ENCODE data around the gene MAP3K13.
"Not testable (repeated sequence)": the region's sequence is repeated elsewhere in the genome, so short reads cannot be mapped to it uniquely, and the experiment has no call there.

Gene MAP3K13

GRCh38 chr3:185342459-185343174, 20.3 kb upstream of the MAP3K13 start:
- DNase-seq, result no peak

- no peak for DNase-seq
Measured at GRCh38 chr3:185347399-185347798, 15.5 kb upstream of the MAP3K13 start.

- no peak for DNase-seq
Measured at GRCh38 chr3:185350841-185351240, 12.1 kb upstream of the MAP3K13 start.

GRCh38 chr3:185351396-185351795, 11.5 kb upstream of the MAP3K13 start:
- no peak for DNase-seq

GRCh38 chr3:185353225-185353624, 9.7 kb upstream of the MAP3K13 start:
- DNase-seq, result peak; percentile 11

GRCh38 chr3:185353823-185354614, 8.9 kb upstream of the MAP3K13 start:
- DNase-seq, result peak; percentile 96

- peak; percentile 30 for DNase-seq
Measured at GRCh38 chr3:185356499-185356898, 6.4 kb upstream of the MAP3K13 start.

GRCh38 chr3:185361920-185362319, 1.0 kb upstream of the MAP3K13 start:
- no peak for DNase-seq

GRCh38 chr3:185363662-185364203, 797 bp downstream of the MAP3K13 start:
- DNase-seq, result peak; percentile 90

GRCh38 chr3:185365291-185366073, 2.5 kb downstream of the MAP3K13 start:
- peak; percentile 49 for DNase-seq

- no peak for DNase-seq
Measured at GRCh38 chr3:185366074-185366335, 3.1 kb downstream of the MAP3K13 start.

- DNase-seq, result peak; percentile 54
Measured at GRCh38 chr3:185366913-185367312, 4.0 kb downstream of the MAP3K13 start.

- DNase-seq, result peak; percentile 92
Measured at GRCh38 chr3:185370349-185370748, 7.4 kb downstream of the MAP3K13 start.

- peak; percentile 77 for DNase-seq
Measured at GRCh38 chr3:185371306-185372074, 8.6 kb downstream of the MAP3K13 start.

- DNase-seq, result no peak
Measured at GRCh38 chr3:185381320-185382058, 18.6 kb downstream of the MAP3K13 start.

- no peak for DNase-seq
Measured at GRCh38 chr3:185382154-185382553, 19.2 kb downstream of the MAP3K13 start.

- not testable (repeated sequence) for DNase-seq
Measured at GRCh38 chr3:185386515-185386914, 23.6 kb downstream of the MAP3K13 start.

GRCh38 chr3:185387646-185388045, 24.7 kb downstream of the MAP3K13 start:
- DNase-seq, result no peak

- no peak for DNase-seq
Measured at GRCh38 chr3:185393055-185393454, 30.1 kb downstream of the MAP3K13 start.

GRCh38 chr3:185397676-185398075, 34.7 kb downstream of the MAP3K13 start:
- peak; percentile 73 for DNase-seq

GRCh38 chr3:185399737-185400667, 37.1 kb downstream of the MAP3K13 start:
- peak; percentile 90 for DNase-seq
